OCI-LY7 (cell line): ENCODE data around the gene TULP4.

ENCODE experiments used
- EZH2phosphoT487 ChIP-seq: fragments of 200-600 bp; sonication (generic); IDR thresholded peaks from 2 replicates; pipeline ENCODE4 v1.6.1; 2018; ENCODE audit warnings: low read depth, borderline replicate concordance, mild to moderate bottlenecking, mixed run types, antibody characterized with exemption, low read length, moderate library complexity, mixed read lengths
- TF ChIP-seq, protein P1 (sequence below): fragments of 200-600 bp; sonication (generic); conservative IDR thresholded peaks from 2 replicates; pipeline ENCODE4 v1.5.1; 2014; ENCODE audit warnings: mild to moderate bottlenecking, antibody characterized with exemption, low read length, moderate library complexity, mixed read lengths

DNA sequence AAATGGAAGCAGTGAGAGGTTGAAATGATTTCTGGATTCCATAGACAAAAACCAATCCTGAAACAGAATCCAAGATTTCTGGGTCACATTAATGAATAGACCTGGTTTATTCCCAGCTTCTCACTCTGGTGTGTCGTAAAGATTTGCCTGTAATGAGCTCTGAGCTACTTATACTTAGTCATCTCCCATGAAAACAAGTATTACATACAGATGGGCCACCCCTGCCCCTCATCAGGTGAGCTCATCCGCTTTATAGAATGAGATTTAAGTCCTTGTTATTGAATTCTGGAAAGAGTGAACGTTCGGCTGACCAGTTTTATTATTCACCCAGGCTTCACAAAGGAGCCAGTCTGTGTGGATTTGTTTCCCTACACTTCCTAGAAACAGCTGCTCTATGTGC lies 200.5 kb downstream of the TULP4 start:
- TF ChIP-seq, protein P1, sequence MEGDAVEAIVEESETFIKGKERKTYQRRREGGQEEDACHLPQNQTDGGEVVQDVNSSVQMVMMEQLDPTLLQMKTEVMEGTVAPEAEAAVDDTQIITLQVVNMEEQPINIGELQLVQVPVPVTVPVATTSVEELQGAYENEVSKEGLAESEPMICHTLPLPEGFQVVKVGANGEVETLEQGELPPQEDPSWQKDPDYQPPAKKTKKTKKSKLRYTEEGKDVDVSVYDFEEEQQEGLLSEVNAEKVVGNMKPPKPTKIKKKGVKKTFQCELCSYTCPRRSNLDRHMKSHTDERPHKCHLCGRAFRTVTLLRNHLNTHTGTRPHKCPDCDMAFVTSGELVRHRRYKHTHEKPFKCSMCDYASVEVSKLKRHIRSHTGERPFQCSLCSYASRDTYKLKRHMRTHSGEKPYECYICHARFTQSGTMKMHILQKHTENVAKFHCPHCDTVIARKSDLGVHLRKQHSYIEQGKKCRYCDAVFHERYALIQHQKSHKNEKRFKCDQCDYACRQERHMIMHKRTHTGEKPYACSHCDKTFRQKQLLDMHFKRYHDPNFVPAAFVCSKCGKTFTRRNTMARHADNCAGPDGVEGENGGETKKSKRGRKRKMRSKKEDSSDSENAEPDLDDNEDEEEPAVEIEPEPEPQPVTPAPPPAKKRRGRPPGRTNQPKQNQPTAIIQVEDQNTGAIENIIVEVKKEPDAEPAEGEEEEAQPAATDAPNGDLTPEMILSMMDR, result no peak
- TF ChIP-seq EZH2phosphoT487, result no peak
